Naive thymus-derived CD4-positive, alpha-beta T cell (primary cell): ENCODE data around the gene RRN3. TPM values are rescaled to one million over a fixed set of nuclear protein-coding genes. Genes with fewer than 3 reads are reported as not detected.

Experiments
- ATAC-seq: fragments of 150-1000 bp; cut with Tn5 transposase; 2 replicates; pipeline ENCODE4 v1.10.0; 2021; ENCODE audit warnings: mild to moderate bottlenecking, moderate library complexity
- CTCF ChIA-PET: fragments of 350-600 bp; sonication (Branson Sonifier 250); formaldehyde crosslinking; loops from one replicate; lab custom pipeline; 2021; ENCODE audit warnings: antibody characterized with exemption; lab: Charles Lee
- POLR2A ChIA-PET: fragments of 350-600 bp; sonication (Branson Sonifier 250); formaldehyde crosslinking; loops from one replicate; lab custom pipeline; 2021; ENCODE audit warnings: antibody characterized with exemption, inconsistent platforms; lab: Charles Lee
- DNase-seq, 9 donors: peaks; one replicate each; pipeline versions ENCODE4 v3.0.0 to v3.0.0-alpha.2; 2020 to 2022; ENCODE audit warnings: mixed read lengths in 1 of 9
- H3K27ac ChIP-seq: one replicate; pipeline ENCODE4 v1.7.0; 2013; ENCODE audit warnings: mild to moderate bottlenecking, low read depth, low read length, moderate library complexity
- H3K27me3 ChIP-seq, 2 donors: one replicate each; pipeline ENCODE4 v1.7.0; 2013; ENCODE audit warnings: low read length in 2 of 2, mild to moderate bottlenecking in 2 of 2, moderate library complexity in 2 of 2; ENCODE audit not compliant: control insufficient read depth in 2 of 2, insufficient read depth in 2 of 2
- H3K36me3 ChIP-seq, 3 experiments: 1 replicate in 2 of 3; 2 replicates in 1 of 3; pipeline ENCODE4 v1.7.0; 2013; ENCODE audit warnings: low read length in 3 of 3, mild to moderate bottlenecking in 3 of 3, moderate library complexity in 1 of 3; ENCODE audit not compliant: insufficient read depth in 3 of 3, control insufficient read depth in 2 of 3
- H3K4me1 ChIP-seq, 2 donors: one replicate each; pipeline ENCODE4 v1.7.0; 2013; ENCODE audit warnings: low read length in 2 of 2, mild to moderate bottlenecking in 2 of 2, moderate library complexity in 1 of 2; ENCODE audit not compliant: control insufficient read depth in 2 of 2, insufficient read depth in 2 of 2
- H3K4me3 ChIP-seq: 2 replicates; pipeline ENCODE4 v1.7.0; 2013; ENCODE audit warnings: mild to moderate bottlenecking, low read length
- H3K9me3 ChIP-seq, 3 experiments: 1 replicate in 2 of 3; 2 replicates in 1 of 3; pipeline ENCODE4 v1.7.0; 2013; ENCODE audit warnings: low read length in 3 of 3; ENCODE audit not compliant: control insufficient read depth in 2 of 3
- H3K27ac Mint-ChIP-seq, 9 donors: one replicate each; pipeline ENCODE4 v1.8.0; 2020 to 2022; ENCODE audit warnings: mixed read lengths in 9 of 9, mild to moderate bottlenecking in 8 of 9, moderate library complexity in 5 of 9, inconsistent platforms in 2 of 9
- H3K27me3 Mint-ChIP-seq, 5 donors: one replicate each; pipeline ENCODE4 v1.8.0; 2021 to 2022; ENCODE audit warnings: mixed read lengths in 5 of 5, mild to moderate bottlenecking in 1 of 5
- H3K36me3 Mint-ChIP-seq, 5 donors: one replicate each; pipeline ENCODE4 v1.8.0; 2020 to 2022; ENCODE audit warnings: mixed read lengths in 5 of 5, mild to moderate bottlenecking in 3 of 5, inconsistent platforms in 1 of 5
- H3K4me1 Mint-ChIP-seq, 7 donors: one replicate each; pipeline ENCODE4 v1.8.0; 2020 to 2022; ENCODE audit warnings: mixed read lengths in 7 of 7, mild to moderate bottlenecking in 3 of 7, inconsistent platforms in 1 of 7
- H3K4me3 Mint-ChIP-seq, 10 donors: one replicate each; pipeline ENCODE4 v1.8.0; 2020 to 2022; ENCODE audit warnings: mild to moderate bottlenecking in 10 of 10, mixed read lengths in 10 of 10, moderate library complexity in 6 of 10, inconsistent platforms in 2 of 10
- H3K9me3 Mint-ChIP-seq, 11 donors: one replicate each; pipeline ENCODE4 v1.8.0; 2020 to 2022; ENCODE audit warnings: mixed read lengths in 11 of 11, mild to moderate bottlenecking in 4 of 11, inconsistent platforms in 1 of 11, moderate library complexity in 1 of 11
- intact Hi-C, 2 donors: fragments of 100-400 bp; cut with micrococcal nuclease; formaldehyde crosslinking; loops; one replicate each; pipeline ENCODE4 v1.15.1; 2023
- polyA plus RNA-seq, 2 donors: library from polyadenylated mRNA; unstranded; fragments of 300-500 nt; fragmentation: Illumina TruSeq; gene quantifications; one replicate each; pipeline ENCODE4 v1.2.3, GENCODE V29; 2021
- total RNA-seq, 6 experiments: library from RNA in 5 of 6; stranded (reverse) in 5 of 6; gene quantifications; 1 replicate in 5 of 6; 2 replicates in 1 of 6; pipeline ENCODE4 v1.2.3 and lab custom pipeline; 2021 to 2026

The RRN3 gene
- total and polyA plus RNA-seq, 7 experiments from 2014 or later, result 27.3 to 46.9 (median 36.5) TPM

DNA sequence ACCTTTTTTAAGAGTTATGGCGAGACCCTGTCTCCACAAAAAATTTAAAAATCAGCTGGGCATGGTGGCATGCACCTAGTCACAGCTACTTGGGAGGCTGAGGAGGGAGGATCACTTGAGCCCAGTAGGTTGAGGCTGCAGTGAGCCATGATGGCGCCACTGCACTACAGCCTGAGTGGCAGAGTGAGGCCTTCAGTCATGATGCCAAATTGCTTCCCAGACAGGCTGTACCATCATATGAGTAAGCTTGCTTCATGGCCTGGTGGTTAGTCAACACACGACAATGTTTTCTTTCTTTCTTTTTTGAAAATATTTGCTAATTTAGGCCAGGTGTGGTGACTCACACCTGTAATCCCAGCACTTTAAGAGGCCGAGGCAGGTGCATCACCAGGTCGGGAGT is 50.7 kb downstream of the RRN3 start:
- Histone ChIP-seq H3K4me3 (no peak overlapping the region), H3K9me3 (no peaks in the 10 kb centered on the region), H3K36me3 (peaks cover 4 to 57% (median 5%) of the 10 kb centered on the region in 3 experiments), H3K4me1 (no peaks in the 10 kb centered on the region), H3K27me3 (no peaks in the 10 kb centered on the region), H3K27ac (no peak overlapping the region)
- ATAC-seq, result no peak
- Mint-ChIP-seq H3K36me3 (peaks cover 5 to 37% (median 16%) of the 10 kb centered on the region in 5 donors), H3K4me1 (peaks cover 0 to 4% (median 2%) of the 10 kb centered on the region in 7 donors), H3K27ac (peak overlapping the region in 1 of 9 donors; percentile 41), H3K4me3 (no peak overlapping the region), H3K27me3 (no peaks in the 10 kb centered on the region), H3K9me3 (peaks cover 0 to 1% (median 0%) of the 10 kb centered on the region in 11 donors)
- CTCF ChIA-PET, result no interaction called here
- intact Hi-C loops, result no loop called here
- POLR2A ChIA-PET, result interaction anchor here (1.3 kb wide), 1 partner anchor 10 kb away, joined by 4 read pairs; no protein-coding TSS in a partner anchor
- no peak for DNase-seq

DNA sequence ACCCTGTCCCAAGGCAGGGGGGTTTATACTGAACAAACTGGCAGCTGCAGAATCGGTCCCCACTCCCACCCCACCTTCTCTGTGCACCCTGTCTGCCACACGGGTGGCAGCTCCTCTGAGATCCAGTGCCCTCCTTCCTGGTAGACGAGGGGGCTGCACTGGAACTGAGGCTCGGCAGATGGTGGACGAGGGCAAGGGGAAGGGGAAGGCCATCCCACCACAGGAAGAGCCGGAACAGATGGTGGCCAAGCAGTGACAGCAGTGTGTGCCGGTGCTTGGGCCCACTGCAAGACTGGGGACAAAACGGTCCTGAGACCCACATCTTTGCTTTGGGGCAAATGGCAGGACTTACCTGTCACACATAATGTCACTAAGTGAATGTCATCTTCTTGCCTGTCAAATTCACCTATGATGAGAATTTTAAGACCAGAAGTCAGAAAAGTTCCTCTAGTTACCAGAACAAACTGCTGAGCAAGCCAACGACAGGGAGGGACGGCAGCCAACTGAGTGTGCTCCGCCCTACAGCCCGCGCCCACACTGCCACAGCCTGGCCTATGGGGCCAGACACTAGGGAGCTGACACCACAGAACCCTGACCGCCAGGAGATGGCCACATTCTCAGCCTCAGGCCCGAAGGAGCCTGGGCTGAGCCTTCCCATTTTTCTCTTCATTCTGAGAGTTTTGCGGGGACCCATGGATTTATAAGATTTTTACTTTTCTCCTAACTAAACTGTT is 52.6 kb downstream of the RRN3 start:
- Mint-ChIP-seq H3K9me3 (no peaks in the 10 kb centered on the region), H3K4me1 (peaks cover 0 to 4% (median 0%) of the 10 kb centered on the region in 7 donors), H3K36me3 (peaks cover 0 to 43% (median 10%) of the 10 kb centered on the region in 5 donors), H3K27ac (peak overlapping the region in 7 of 9 donors; percentile 18 to 87 (median 69)), H3K27me3 (no peaks in the 10 kb centered on the region), H3K4me3 (no peak overlapping the region)
- DNase-seq (no peak), ATAC-seq (peak; percentile 73)
- no peaks in the 10 kb centered on the region for H3K27me3 ChIP-seq
- intact Hi-C loops, result no loop called here
- H3K4me3 ChIP-seq, result no peak overlapping the region
- ChIA-PET POLR2A (interaction anchor here (1.2 kb wide), 1 partner anchor 8 kb away, joined by 5 read pairs; no protein-coding TSS in a partner anchor), CTCF (no interaction called here)
- no peak overlapping the region for H3K27ac ChIP-seq
- no peaks in the 10 kb centered on the region for H3K4me1 ChIP-seq
- peaks cover 4 to 65% (median 5%) of the 10 kb centered on the region in 3 experiments for H3K36me3 ChIP-seq
- H3K9me3 ChIP-seq, result no peaks in the 10 kb centered on the region

DNA sequence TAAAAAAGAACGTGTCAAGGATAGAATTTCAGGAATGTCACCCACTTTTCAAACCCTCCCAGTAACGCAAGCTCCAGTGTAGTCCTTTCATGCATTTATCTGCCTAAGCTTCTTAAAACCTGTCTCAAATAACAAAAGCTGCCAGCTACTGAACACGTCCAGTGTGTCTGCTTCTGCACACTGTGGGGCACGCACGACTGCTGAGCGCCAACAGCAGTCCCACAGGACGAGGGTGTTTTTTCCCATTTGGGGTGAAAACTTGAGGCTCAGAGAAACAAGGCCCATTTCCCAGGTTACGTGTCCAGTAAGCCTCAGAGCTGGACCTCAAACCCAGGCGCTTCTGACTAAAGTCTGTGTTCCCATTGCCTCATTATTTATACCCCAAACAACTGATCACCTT is 55.4 kb downstream of the RRN3 start:
- Mint-ChIP-seq H3K27me3 (no peaks in the 10 kb centered on the region), H3K4me1 (peaks cover 0 to 3% (median 0%) of the 10 kb centered on the region in 7 donors), H3K9me3 (no peaks in the 10 kb centered on the region), H3K4me3 (no peak overlapping the region), H3K36me3 (peaks cover 0 to 49% (median 7%) of the 10 kb centered on the region in 5 donors), H3K27ac (peak overlapping the region in 4 of 9 donors; percentile 13 to 82 (median 46))
- Histone ChIP-seq H3K4me1 (no peaks in the 10 kb centered on the region), H3K36me3 (peaks cover 8 to 78% (median 11%) of the 10 kb centered on the region in 3 experiments), H3K27ac (no peak overlapping the region), H3K4me3 (no peak overlapping the region), H3K27me3 (no peaks in the 10 kb centered on the region), H3K9me3 (no peaks in the 10 kb centered on the region)
- ChIA-PET POLR2A (no interaction called here), CTCF (no interaction called here)
- intact Hi-C loops, result no loop called here
- ATAC-seq (no peak), DNase-seq (no peak)

DNA sequence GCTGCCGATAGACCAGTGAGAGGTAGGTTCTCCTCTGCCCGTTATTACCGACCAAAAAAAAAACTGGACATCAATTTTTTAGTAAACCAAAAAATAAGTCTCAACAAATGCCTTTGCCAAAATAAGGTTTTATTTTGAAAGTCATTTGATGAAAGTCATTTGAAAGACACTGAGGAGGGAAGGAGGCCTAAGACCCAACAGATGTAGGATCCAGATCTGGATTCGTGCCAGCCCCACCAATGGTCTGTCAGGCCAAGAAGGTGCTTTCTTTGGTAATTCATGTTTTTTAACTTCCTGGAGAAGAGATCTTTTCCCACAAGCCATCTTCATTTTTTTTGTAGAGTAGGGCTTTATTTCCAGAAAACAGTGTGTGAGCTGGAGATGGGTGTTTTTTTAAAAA is 56.3 kb downstream of the RRN3 start:
- no peak overlapping the region for H3K4me3 Mint-ChIP-seq
- no peaks in the 10 kb centered on the region for H3K9me3 ChIP-seq
- intact Hi-C loops, result no loop called here
- H3K27ac Mint-ChIP-seq, result peak overlapping the region in 2 of 9 donors; percentile 6 to 40
- H3K9me3 Mint-ChIP-seq, result no peaks in the 10 kb centered on the region
- no peak overlapping the region for H3K4me3 ChIP-seq
- H3K36me3 Mint-ChIP-seq, result peaks cover 0 to 54% (median 11%) of the 10 kb centered on the region in 5 donors
- H3K27me3 ChIP-seq, result no peaks in the 10 kb centered on the region
- no peak overlapping the region for H3K27ac ChIP-seq
- CTCF ChIA-PET, result no interaction called here
- H3K4me1 ChIP-seq, result no peaks in the 10 kb centered on the region
- POLR2A ChIA-PET, result no interaction called here
- peaks cover 8 to 88% (median 20%) of the 10 kb centered on the region in 3 experiments for H3K36me3 ChIP-seq
- DNase-seq (no peak), ATAC-seq (no peak)
- peaks cover 0 to 4% (median 1%) of the 10 kb centered on the region in 7 donors for H3K4me1 Mint-ChIP-seq
- H3K27me3 Mint-ChIP-seq, result no peaks in the 10 kb centered on the region

DNA sequence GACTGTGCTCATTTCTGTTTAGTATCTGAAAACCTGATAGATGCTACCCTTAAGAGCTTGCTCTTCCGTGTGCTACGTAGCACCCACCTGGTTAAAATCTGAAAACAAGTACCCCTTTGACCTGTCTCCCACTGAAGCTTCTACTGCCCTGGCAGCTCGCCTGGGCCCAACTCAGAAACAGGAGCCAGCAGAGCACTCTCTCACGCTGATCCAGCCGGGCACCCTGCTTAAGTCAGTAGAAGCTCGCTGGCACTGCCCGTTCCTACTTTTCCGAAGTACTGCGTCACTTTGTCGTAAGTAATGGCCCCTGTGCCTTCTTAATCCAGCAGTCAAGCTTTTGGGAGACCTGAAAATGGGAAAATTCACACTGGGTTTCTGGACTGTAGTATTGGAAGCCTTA is 57.1 kb downstream of the RRN3 start:
- no peaks in the 10 kb centered on the region for H3K27me3 Mint-ChIP-seq
- Histone ChIP-seq H3K36me3 (peaks cover 10 to 95% (median 26%) of the 10 kb centered on the region in 3 experiments), H3K27me3 (no peaks in the 10 kb centered on the region), H3K4me1 (no peaks in the 10 kb centered on the region), H3K27ac (no peak overlapping the region), H3K9me3 (no peaks in the 10 kb centered on the region), H3K4me3 (no peak overlapping the region)
- intact Hi-C loops, result no loop called here
- no peak overlapping the region for H3K4me3 Mint-ChIP-seq
- peaks cover 0 to 57% (median 13%) of the 10 kb centered on the region in 5 donors for H3K36me3 Mint-ChIP-seq
- ChIA-PET CTCF (no interaction called here), POLR2A (no interaction called here)
- no peak for ATAC-seq
- DNase-seq, result no peak
- peak overlapping the region in 3 of 9 donors; percentile 40 to 74 (median 54) for H3K27ac Mint-ChIP-seq
- peaks cover 2 to 11% (median 8%) of the 10 kb centered on the region in 7 donors for H3K4me1 Mint-ChIP-seq
- H3K9me3 Mint-ChIP-seq, result no peaks in the 10 kb centered on the region

DNA sequence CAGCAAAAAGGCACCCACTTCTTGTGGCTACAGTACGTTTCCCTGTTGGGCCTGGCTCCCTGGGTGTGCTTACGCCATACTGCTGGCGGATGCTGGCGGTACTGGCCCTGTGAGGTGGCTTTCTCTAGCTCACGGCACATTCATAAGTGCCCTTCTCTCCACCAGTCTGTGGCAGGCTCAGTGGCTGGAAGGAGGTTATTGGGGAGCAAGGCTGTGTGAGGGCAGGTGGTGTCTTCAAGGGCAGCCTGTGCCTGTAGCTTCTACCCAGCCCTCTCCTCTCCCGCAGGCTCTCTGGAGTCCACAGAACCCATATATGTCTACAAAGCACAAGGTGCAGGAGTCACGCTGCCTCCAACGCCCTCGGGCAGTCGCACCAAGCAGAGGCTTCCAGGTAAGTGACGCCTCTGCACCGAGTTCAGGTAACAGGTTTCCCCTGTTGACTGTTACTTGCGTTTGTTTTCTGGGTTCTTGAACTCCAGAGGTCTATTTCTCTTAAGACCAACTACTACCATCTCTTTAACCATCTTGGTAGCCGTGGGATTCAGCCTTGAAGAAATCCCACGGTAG is 58.8 kb downstream of the RRN3 start:
- peaks cover 7 to 62% (median 20%) of the 10 kb centered on the region in 5 donors for H3K36me3 Mint-ChIP-seq
- H3K4me1 Mint-ChIP-seq, result peaks cover 11 to 21% (median 18%) of the 10 kb centered on the region in 7 donors
- DNase-seq (no peak), ATAC-seq (no peak)
- Histone ChIP-seq H3K36me3 (peaks cover 14 to 93% (median 30%) of the 10 kb centered on the region in 3 experiments), H3K4me3 (no peak overlapping the region), H3K27me3 (no peaks in the 10 kb centered on the region), H3K4me1 (peaks cover 0 to 4% of the 10 kb centered on the region in 2 donors), H3K9me3 (no peaks in the 10 kb centered on the region), H3K27ac (no peak overlapping the region)
- ChIA-PET CTCF (no interaction called here), POLR2A (no interaction called here)
- H3K27ac Mint-ChIP-seq, result peak overlapping the region in 1 of 9 donors; percentile 30
- H3K27me3 Mint-ChIP-seq, result no peaks in the 10 kb centered on the region
- intact Hi-C loops, result no loop called here
- no peak overlapping the region for H3K4me3 Mint-ChIP-seq
- no peaks in the 10 kb centered on the region for H3K9me3 Mint-ChIP-seq
